ENCODE data around the gene MCM8.

The MCM8 gene

DNA sequence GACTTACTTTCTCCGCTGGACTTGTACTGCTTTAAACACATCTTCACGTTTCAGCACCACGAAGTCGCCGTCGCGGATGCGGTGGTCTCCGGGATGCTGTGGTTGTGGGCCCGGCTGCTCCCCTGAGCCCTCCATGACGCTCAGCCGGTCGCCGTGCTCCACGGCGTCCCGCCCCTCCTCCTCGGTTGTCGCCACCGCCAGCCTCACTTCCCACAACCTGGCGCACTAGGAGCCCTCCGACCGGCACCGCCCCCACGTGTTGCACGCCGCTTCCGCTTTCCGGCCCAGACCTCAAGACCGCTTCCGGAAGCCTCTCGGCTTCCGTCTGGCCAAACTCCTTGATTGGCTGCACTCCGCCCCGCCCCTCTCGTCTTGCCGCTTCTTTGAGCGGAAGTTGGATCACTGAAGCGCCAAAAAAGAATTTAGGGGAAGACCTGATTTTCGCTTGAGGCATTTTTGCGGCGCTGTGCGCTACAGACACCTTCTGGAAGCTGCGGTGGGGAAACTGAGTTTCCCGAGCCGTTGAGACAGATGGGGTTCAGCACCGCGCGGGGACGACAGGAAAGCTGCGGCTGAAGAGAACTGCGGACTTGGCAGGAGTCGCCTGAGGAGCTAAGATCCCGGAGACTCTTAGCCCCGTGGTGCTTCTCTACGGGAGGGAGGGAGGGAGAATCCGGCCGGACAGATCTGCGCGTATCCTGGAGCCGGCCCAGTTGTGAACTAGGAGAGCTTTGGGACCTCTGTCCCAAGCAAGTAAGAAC is at the start of gene MCM8, which contains the start of gene TRMT6:
MCM8 (plus strand) TSS at position 382 of the 761 bp plus-strand sequence. CDS start 1,364 bp downstream, outside the sequence.
TRMT6 (minus strand) TSS at position 263 of the 761 bp plus-strand sequence; CDS start at position 135, 128 bp downstream.
- peak; percentile 97 for DNase-seq

DNA sequence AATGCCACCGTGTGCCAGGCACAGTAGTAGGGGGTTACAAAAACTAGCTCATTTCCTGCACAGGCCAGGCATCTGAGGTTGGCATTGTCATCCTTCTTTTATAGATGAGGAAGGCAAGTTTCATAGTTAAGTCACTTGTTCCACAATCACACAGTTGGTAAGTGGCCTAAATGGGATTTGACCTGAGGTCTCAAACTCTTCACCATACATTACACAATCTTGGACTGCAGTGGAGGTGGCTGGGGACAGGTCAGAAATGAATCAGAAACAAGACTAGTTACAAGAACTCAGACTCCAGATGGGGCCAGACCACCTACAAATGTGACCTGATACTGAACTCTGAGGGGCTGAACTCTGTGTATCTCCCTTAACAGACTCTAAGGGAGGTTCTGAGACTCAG is 49.5 kb upstream of the MCM8 start:
- DNase-seq, result no peak

DNA sequence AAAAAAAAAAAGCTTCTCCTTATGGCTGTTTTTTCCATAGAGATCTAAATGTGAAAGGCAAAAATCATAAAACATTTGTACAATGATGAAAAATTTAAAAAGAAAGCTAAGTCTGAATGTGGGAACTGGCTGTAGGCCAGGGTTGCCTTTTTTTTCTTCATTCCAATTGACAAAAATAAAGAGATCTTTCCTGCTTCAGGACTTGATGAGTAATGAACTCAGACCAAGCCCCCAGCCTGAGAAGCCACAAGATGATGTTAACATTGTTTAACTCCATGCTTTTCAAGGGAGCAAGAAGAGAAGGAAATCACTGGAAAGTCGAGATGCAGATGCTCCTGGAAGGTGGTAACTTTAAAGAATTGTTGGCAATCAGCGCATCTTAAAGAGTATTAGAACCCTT is 41.5 kb upstream of the MCM8 start:
- DNase-seq, result no peak

DNA sequence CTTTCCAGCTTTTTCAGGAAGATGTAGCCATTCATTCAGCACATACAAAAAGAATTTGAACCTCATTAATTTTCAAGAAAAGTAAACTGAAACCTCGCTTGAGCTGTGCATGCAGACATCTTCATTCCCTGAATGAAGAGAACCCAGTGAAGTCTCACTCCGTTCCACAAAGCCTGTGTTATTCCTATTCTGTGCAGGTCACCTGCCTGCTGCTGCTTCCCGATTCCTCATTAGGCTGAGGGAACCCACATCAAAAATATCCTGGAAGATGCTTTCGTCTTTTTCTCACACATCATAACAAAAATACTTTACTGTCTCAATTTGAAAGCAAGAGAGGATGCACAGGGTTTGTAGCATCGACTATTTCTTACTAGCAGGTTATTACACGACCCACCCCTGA is 40.3 kb upstream of the MCM8 start:
- no peak for DNase-seq

DNA sequence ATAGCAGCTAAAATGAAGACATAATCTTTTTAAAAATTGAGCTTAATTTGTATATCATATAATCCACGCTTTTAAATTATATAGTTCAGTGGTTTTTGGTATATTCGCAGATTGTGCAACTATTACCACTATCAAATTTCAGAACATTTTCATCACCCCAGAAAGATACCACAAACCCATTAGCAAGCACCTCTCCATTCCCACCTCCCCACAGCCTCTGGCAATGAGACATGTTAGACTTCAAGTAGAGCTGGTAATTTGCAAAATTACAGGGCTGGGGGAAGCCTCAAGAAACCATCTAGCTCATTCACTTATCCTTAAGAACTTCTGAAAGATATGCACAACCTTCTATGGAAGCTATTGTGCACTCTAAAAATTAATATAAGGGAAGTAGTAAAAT is 37.3 kb upstream of the MCM8 start:
- DNase-seq, result no peak

DNA sequence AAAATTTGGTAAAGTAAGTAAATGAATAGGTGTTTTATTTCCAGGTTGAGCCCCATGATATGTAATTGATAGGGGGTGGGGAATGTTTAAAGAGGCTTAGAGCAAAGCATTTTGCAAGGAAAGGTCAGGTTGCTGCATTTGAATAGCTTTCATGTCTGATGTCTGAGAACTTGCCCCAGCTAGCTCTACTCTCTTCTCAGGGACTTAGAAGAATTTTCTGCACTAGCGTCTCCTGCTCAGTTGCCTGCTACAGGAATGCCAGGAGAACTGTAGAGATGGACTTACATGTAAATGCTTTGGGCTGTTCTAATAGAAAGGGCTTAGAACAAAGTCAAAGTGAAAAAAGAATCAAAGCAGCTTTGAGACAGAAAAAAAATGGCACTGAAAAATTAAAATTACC is 35.6 kb upstream of the MCM8 start:
- no peak for DNase-seq

DNA sequence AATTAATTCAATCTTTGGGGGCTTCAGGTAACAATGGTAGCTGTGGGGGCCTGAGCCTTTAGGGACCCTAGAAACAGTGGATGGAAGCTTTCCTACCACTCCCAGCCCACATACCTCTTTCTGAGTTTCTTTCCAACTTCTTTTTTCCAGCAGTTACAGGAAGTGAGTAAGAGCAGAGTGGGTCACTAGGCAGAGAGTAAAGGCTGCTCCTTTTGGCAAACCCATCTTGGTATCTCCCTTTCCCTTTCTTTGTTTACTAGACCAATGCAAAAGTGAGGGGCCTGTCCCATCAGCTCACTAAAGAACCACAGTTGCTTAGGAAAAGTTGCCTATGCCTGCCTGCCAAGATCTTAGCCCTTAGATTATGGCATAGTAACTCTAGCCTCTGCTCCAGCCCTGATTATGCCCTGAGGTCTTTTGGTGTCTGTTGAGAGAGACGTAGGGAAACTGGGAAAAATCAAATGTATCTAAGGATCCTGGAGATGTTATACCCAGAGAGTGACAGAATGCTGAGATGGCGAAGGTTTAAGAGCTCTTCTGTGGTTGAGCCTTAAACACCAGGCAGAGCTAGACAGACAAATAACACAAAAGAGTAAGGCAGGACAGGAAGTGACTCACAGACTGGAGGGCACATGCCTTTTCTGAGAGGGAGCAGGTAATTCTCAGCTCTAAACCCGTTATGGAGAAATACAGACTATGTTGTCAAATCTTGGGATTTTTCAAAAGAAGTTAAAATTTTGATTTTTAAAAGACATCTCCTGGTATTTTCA is 31.4 kb upstream of the MCM8 start:
- DNase-seq, result no peak

DNA sequence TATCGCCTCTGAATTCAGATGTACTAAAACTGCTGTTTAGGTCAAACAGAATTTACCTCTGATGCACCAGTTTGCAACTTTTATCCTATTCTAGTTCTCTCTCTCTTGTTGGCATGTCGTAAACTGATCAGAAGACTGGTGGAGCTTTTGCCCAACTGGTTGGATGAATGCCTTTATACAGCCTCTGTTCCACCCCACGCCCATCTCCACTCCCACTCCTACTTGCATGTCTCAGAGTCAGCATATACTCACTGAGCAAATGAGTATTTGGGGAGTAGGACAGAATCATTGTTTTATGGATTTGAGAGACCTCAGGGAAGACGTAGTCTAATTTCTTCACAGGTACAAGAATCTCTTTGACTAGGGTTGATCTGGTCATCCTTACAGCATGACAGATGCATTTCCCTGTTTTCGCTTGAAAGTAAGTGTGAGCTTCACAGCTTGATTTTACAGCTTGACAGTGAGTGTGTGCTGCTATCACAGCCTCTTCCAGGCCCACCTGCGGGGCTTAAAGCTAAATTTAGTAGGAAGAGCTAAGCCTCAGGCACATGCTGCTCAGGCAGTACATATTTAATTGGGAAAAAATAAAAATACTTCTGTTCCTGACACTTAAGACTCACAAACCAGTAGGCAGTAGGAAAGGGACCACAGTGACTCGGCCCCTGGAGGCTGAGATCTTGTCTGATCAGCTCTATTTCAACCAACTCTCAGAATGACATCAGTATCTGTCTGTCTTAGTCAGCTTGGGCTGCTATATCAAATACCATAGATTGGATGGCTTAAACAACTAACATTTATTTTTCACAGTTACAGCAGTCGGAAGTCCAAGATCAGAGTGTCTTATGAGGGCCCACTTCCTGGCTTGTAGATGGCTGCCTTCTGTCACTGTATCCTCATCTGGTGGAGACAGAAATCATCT is 30.6 kb upstream of the MCM8 start:
- peak; percentile 46 for DNase-seq

DNA sequence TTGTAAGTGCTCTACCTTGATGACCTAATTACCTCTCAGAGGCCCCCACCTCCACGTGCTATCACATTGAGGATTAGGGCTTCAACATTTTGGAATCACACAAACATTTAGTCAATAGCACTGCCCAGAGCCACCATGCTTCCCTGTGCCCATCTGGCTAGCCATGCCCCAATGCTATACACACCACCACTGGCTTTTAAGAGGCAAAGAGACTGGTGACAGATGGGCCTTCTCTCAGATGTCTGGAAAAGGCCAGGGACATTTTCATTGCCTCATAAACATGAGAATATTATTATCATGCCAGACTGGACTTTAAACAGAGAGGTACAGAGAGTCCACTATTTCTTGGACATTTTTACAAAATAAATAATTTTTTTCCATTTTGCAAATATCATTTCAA is 29.9 kb upstream of the MCM8 start:
- no peak for DNase-seq

DNA sequence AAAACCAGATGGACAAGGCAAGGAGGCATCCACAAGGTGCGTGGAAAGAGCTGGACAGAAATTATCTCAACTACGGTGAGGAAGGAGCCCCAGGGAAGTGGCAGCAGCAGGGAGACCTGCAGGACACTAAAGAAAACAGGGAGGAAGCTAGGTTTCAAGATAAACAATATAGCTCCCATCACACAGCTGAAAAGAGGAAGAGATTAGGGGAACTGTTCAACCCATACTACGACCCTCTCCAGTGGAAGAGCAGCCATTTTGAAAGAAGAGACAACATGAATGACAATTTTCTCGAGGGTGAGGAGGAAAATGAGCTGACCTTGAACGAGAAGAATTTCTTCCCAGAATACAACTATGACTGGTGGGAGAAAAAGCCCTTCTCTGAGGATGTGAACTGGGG is 27.0 kb upstream of the MCM8 start:
- DNase-seq, result no peak

DNA sequence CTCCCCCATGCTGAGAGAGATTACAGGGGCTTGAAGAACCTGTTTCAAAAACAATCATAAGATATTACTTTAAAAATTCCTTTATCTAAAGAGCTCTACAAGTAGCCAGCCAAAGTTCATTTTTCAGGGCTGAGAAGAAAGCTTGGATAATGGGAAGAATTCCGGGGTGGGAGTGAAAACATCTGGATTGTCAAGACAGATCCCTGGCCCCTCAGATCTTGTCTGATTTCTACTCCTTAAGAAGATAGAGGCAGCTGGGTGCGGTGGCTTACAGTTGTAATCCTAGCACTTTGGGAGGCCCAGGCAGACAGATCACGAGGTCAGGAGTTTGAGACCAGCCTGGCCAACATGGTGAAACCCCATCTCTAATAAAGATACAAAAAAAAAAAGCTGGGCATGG is 24.9 kb upstream of the MCM8 start:
- no peak for DNase-seq

DNA sequence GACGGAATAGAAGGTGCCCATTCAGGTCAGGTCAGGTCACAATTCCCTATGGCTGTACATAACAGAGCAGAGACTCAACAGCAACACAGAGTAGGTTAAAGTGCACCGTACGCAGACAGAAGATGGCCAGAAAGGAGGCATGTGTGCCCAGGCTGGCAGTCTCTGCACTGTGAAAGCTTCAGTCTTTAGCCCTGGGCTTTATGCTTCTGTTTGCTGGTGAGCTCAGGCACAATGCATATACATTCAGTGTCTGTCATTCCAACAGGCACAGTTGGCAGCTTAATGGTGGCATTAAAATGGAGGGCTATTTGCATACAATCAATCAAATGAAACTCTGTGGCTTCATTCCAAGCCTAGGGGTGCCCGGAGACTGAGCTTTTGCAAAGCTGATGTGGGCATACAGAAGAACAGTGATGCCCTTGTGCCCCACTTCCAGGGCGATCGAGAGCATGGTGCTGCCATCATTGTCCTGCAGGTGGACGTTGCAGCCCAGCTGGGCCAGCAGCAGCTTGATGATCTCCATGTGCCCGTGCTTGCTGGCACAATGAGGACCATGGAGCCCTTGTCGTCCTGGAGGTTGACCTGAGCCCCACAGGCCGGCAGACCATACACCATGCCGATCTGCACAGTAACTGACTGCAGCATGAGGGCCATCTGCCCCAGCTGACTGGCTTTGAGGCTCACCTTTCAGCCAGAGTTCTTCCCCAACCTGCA is 22.5 kb upstream of the MCM8 start:
- no peak for DNase-seq

DNA sequence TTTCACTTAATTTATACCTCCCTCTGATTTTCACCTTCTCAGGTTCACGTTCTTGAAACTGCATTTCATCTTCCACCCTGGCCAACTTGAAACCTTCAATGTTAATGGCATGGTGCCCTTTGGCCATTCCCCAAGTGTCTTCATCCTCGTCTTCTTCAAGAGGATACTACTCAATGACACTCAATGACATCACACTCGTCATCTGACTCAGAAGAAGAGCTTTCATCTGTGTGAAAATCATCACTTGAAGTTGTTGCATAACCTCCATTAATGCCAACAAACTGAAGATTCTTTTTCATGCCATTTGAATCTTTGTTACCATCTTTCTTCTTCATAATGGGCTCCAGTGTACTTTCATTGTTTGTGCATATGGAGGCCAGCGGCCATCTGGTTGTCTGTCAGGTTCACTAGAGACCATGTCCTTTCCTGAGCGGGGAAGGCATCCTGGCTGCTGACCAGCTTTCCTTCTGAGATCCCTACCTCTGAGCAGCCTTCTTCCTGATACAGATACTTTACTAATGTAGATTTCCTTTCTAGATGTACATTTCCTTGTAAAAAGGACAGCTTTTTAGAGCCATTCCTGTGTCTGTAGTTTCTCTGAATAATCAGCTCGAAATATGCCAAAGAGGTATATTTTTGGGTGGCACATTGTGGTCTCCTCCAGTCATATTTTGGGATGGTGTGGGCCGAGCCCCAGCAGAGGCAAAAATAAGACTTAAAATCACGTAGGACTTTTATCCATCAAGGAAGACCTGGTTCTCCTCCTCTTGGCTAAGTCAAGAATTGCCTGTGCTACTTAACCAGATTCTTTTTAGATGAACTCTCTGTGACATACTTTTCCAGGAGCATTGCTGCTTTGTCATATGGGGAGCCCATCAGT is 21.4 kb upstream of the MCM8 start:
- no peak for DNase-seq

DNA sequence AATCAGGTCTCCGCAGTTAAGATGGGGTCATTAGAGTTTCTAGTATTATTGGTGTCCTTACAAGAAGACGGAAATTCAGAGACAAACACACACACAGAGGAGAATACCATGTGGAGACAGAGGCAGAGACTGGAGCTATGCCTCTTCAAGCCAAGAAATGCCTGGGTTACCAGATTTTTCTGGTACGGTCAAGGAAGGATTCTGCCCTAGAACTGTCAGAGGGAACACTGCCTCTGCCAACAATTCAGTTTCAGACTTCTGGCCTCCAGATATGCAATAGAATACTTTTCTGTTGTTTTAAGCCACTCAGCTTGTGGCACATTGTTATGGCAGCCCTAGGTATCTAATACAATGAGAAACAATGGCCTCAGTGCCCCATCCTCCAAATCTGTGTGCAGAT is 19.0 kb upstream of the MCM8 start:
- no peak for DNase-seq

DNA sequence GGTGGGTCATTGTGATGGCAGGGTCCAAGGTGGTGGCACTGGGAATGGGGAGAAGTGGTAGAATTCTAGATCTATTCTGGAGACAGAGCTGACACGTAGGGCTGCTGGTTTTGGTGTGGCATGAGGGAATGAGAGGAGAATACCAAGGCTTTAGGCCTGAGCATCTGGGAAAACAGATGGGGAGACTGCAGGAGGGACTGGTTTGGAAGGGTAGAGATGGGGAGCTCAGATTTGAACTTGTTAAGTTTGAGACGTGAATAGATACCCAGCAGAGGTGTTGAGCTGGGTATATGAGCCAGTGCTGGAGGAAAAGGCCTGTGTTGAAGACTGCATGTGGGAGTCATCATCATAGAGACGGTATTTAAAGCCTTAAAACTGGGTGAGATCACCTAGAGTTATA is 17.7 kb upstream of the MCM8 start:
- no peak for DNase-seq

DNA sequence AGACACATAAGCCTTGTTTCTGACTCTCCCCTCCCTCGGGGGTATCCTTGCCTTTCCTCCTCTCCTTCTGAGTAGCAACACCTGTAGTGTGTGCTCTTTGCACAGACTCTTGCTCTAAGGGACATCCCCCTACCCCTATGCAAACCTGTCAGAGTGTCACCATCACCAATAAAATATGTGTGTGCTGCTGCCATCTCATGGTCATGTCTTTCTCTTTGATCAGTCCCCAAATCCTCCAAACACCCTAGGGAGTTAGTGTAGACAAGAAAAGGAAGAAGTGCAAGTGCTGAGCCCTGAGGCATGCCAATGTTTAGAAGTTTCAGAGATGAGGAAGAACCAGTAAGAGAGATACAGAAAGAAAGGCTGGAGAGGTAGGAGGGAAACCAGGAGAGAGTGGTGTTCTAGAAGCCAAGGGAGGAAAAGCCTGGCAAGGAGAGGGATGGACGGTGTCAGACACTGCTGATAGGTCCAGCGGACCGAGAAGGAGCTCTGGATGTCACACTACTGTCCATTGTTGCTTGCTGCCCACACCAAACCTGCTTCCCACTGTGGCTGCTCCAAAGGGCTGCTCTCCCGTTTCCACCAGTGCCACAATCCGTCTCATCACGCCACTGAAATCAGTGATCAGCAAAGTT is 16.5 kb upstream of the MCM8 start:
- DNase-seq, result no peak

DNA sequence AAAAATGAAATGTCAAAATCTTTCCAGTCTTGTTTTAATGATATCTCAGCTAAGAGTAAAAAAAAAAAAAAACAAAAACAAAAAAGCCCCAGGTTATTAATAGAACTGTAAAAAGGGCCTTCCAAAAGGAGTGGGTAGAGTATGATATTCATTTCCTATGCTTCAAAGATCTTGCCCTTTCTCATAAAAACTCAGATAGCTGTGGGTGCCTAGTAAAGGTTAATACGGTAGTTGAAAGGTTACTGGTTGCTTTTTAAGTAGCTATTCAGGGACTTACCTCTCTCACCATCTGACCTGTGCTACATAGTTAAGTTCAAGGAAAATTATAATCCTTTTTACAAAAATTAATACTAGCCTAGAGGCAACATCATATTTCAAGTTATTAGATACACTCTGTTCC is 15.1 kb upstream of the MCM8 start:
- no peak for DNase-seq

DNA sequence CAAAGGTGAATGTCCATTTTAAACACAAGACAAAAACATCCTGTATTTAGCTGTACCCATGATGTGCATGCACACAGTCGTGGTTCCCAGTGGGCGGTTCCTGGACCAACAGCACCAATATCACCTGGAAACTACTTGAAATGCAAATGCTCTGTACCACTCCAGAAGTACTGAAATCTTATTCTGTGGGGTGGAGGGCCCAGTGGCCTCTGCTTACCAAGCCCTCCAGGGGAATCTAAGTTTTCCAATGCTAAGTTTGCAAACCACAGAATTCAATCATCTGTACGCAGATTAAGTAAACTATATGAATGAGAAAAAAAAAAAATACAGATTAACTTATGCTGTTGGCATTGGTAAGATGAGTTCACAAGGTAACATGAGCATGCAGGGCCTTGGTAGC is 14.2 kb upstream of the MCM8 start:
- no peak for DNase-seq

DNA sequence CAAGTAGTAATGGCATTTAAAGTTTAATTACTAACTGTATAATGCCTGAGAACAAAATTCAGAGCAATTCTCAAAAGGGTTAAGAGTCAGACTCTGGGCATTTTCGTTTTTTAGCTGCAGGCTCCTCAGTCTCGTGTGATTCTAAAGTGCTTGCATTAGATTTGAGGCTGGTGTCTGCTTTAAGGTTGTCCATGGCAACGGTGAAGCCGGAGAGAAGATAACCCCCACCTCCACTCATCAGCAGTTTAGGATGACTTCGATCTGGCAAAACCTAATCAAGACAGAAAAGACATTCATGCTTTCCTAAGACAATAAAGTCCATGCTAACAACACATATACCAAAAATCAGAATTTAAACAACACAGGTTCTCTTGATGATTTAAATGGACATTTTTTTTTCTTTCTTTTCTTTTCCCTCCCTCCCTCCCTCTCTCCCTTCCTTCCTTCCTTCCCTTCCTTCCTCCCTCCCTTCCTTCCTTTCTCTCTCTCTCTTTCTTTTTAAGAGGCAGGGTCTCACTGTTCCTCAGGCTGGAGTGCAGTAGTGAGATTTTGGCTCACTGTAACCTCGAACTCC is 11.9 kb upstream of the MCM8 start:
- DNase-seq, result no peak

DNA sequence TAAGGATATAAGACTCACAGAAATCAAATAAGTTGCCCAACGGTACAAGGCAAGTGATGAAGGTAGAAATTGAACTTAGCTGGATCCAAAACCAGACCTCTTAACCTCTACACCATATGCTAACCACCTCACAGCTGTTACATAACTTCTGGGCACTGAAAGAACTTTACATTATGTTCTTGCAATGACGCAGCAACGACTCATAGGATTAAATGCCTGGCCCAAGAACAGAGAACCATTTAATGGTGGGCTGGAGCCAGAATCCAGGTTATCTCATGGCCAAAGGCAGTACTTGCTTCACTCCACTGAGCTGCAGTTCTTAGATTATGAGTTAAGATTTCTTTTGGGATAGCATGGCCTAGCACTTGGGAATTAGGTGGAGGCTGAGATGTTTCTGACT is 4.5 kb upstream of the MCM8 start:
- no peak for DNase-seq

DNA sequence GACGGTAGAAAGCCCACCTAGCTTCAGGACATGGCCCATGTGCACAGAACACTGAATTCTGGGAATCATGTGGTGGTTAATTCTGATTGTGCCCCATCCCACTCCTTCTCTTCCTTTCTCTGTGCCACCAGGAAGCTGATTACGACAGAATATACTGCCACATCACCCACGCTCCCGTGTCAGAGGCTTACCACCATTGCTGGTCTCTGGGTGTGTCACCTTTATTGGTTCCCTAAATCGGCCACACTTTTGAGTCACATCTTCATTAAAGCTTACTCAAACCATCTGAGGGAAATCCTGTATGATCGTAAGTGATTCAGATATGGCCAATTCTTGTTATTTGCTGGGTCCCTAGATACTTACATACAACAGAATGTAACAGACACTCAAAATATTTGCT is 3.2 kb upstream of the MCM8 start:
- peak; percentile 73 for DNase-seq

All from stimulated activated CD4-positive, alpha-beta T cell treated with anti-CD3 and anti-CD28 coated beads, Interleukin-1b, Interleukin-23, amount 100 ng/mL, for 48 hours (primary cell).